Measurements from ENCODE around the gene ADAM19.

Gene ADAM19

GRCh38 chr5:157447201-157447637, 128.4 kb downstream of the ADAM19 start:
- no peak for TF ChIP-seq CTCF (IDR thresholded peaks at IDR 0.05)
- Histone ChIP-seq H3K4me3 (no peak overlapping the region), H3K27ac (no peak overlapping the region)
- DNase-seq (ENCODE audit: low spot score): no peak

GRCh38 chr5:157446412-157446935, 129.1 kb downstream of the ADAM19 start:
- Histone ChIP-seq H3K4me3 (no peak overlapping the region), H3K27ac (no peak overlapping the region)
- no peak for DNase-seq (ENCODE audit: low spot score)
- TF ChIP-seq CTCF (IDR thresholded peaks at IDR 0.05): no peak

GRCh38 chr5:157445745-157446411, 129.7 kb downstream of the ADAM19 start:
- no peak overlapping the region for H3K4me3 ChIP-seq
- H3K27ac ChIP-seq: no peak overlapping the region
- TF ChIP-seq CTCF (IDR thresholded peaks at IDR 0.05): no peak
- no peak for DNase-seq (ENCODE audit: low spot score)

GRCh38 chr5:157444224-157444623, 131.4 kb downstream of the ADAM19 start:
- no peak for DNase-seq (ENCODE audit: low spot score)
- no peak overlapping the region for H3K27ac ChIP-seq

GRCh38 chr5:157443041-157443549, 132.5 kb downstream of the ADAM19 start:
- no peak overlapping the region for H3K4me3 ChIP-seq
- H3K27ac ChIP-seq: no peak overlapping the region
- DNase-seq (ENCODE audit: low spot score): no peak
- TF ChIP-seq CTCF (IDR thresholded peaks at IDR 0.05): no peak

More at GRCh38 chr5:157444224-157444623, 131.4 kb downstream of the ADAM19 start:
- no peak overlapping the region for H3K4me3 ChIP-seq
- TF ChIP-seq CTCF (IDR thresholded peaks at IDR 0.05): no peak

- no peak for DNase-seq (ENCODE audit: low spot score)
- no peak overlapping the region for H3K4me3 ChIP-seq
- no peak for TF ChIP-seq CTCF (IDR thresholded peaks at IDR 0.05)
- H3K27ac ChIP-seq: no peak overlapping the region
Observed at GRCh38 chr5:157434096-157434495, 141.5 kb downstream of the ADAM19 start.
